Sciatic nerve (tissue), 2 donors: Measurements from ENCODE around the gene ANKS1B. TPM values are rescaled to one million over a fixed set of nuclear protein-coding genes. Genes with fewer than 3 reads are reported as not detected.
"Not testable (repeated sequence)": the region's sequence is repeated elsewhere in the genome, so short reads cannot be mapped to it uniquely, and the experiment has no call there.

Source experiments
- ATAC-seq: fragments of 200-7000 bp; cut with Tn5 transposase; one replicate; pipeline ENCODE4 v1.9.1; 2020; ENCODE audit warnings: mild to moderate bottlenecking, moderate library complexity
- DNase-seq: peaks from one replicate; pipeline ENCODE4 v3.0.0-alpha.2; 2020; ENCODE audit warnings: low spot score
- intact Hi-C: fragments of 100-400 bp; cut with DNase I; formaldehyde crosslinking; loops from one replicate; pipeline ENCODE4 v1.14.2; 2022
- total RNA-seq: library from RNA; stranded (reverse); fragmentation: NEBNext Ultra II Directional; extraction: Animal tissue kit (Norgen Biotek cat#: 25700); gene quantifications from one replicate; pipeline ENCODE4 v1.2.1, GENCODE V29; 2021
- donor health status: DM: no; HTN: no; CAD: no.
- donor health status: DM: no; HTN: no; CAD: no.

ANKS1B gene
- total RNA-seq, 1 donor from 2014 or later, result 20.8 TPM

GRCh38 chr12:98869886-98870503, 1114.7 kb downstream of the ANKS1B start:
- DNase-seq, result no peak
- ATAC-seq, result no peak
- intact Hi-C loops, result loop anchor here (10.0 kb wide), 1 partner anchor 695 kb away; no protein-coding TSS in a partner anchor

- intact Hi-C loops, result loop anchor here (10.0 kb wide), 1 partner anchor 694 kb away; no protein-coding TSS in a partner anchor
- no peak for DNase-seq
- ATAC-seq, result no peak
Observed at GRCh38 chr12:98868538-98868937, 1116.2 kb downstream of the ANKS1B start.

- intact Hi-C loops, result loop anchor here (10.0 kb wide), 1 partner anchor 693 kb away; no protein-coding TSS in a partner anchor
- DNase-seq (no peak), ATAC-seq (no peak)
Observed at GRCh38 chr12:98868076-98868475, 1116.7 kb downstream of the ANKS1B start.

GRCh38 chr12:98864363-98864762, 1120.4 kb downstream of the ANKS1B start:
- ATAC-seq (no peak), DNase-seq (no peak)
- intact Hi-C loops, result loop anchor here (10.0 kb wide), 1 partner anchor 690 kb away; no protein-coding TSS in a partner anchor

GRCh38 chr12:98863167-98863566, 1121.6 kb downstream of the ANKS1B start:
- DNase-seq (no peak), ATAC-seq (no peak)
- intact Hi-C loops, result loop anchor here (10.0 kb wide), 1 partner anchor 688 kb away; no protein-coding TSS in a partner anchor

- DNase-seq, result no peak
- no peak for ATAC-seq
- intact Hi-C loops, result loop anchor here (10.0 kb wide), 1 partner anchor 686 kb away; no protein-coding TSS in a partner anchor
Observed at GRCh38 chr12:98861251-98861650, 1123.5 kb downstream of the ANKS1B start.

GRCh38 chr12:98856897-98857540, 1127.7 kb downstream of the ANKS1B start:
- DNase-seq (no peak), ATAC-seq (no peak)
- intact Hi-C loops, result no loop called here

- ATAC-seq, result no peak
- DNase-seq, result no peak
- intact Hi-C loops, result no loop called here
Observed at GRCh38 chr12:98852181-98852580, 1132.6 kb downstream of the ANKS1B start.

GRCh38 chr12:98847242-98847641, 1137.5 kb downstream of the ANKS1B start:
- ATAC-seq, result no peak
- no peak for DNase-seq
- intact Hi-C loops, result no loop called here

- ATAC-seq, result no peak
- DNase-seq, result no peak
- intact Hi-C loops, result no loop called here
Observed at GRCh38 chr12:98845957-98846356, 1138.8 kb downstream of the ANKS1B start.

GRCh38 chr12:98840325-98840724, 1144.4 kb downstream of the ANKS1B start:
- intact Hi-C loops, result no loop called here
- ATAC-seq, result no peak
- no peak for DNase-seq

GRCh38 chr12:98838231-98838647, 1146.5 kb downstream of the ANKS1B start:
- ATAC-seq, result no peak
- intact Hi-C loops, result no loop called here
- no peak for DNase-seq

GRCh38 chr12:98837134-98837752, 1147.5 kb downstream of the ANKS1B start:
- DNase-seq, result not testable (repeated sequence)

GRCh38 chr12:98830657-98831056, 1154.1 kb downstream of the ANKS1B start:
- DNase-seq, result no peak
- no peak for ATAC-seq
- intact Hi-C loops, result no loop called here

More at GRCh38 chr12:98837134-98837752, 1147.5 kb downstream of the ANKS1B start:
- intact Hi-C loops, ATAC-seq: not testable (repeated sequence)

GRCh38 chr12:98828802-98829600, 1155.7 kb downstream of the ANKS1B start:
- ATAC-seq (no peak), DNase-seq (no peak)
- intact Hi-C loops, result no loop called here

- intact Hi-C loops, result no loop called here
- no peak for DNase-seq
- no peak for ATAC-seq
Observed at GRCh38 chr12:98823012-98823411, 1161.7 kb downstream of the ANKS1B start.

- peak; percentile 67 for ATAC-seq
- DNase-seq, result no peak
- intact Hi-C loops, result loop anchor here (1.0 kb wide), 1 partner anchor 22 kb away; no protein-coding TSS in a partner anchor
Observed at GRCh38 chr12:98821866-98822265, 1162.9 kb downstream of the ANKS1B start.

GRCh38 chr12:98821232-98821631, 1163.5 kb downstream of the ANKS1B start:
- intact Hi-C loops, result loop anchor here (1.0 kb wide), 1 partner anchor 23 kb away; no protein-coding TSS in a partner anchor
- no peak for DNase-seq
- peak; percentile 20 for ATAC-seq

GRCh38 chr12:98819821-98820404, 1164.8 kb downstream of the ANKS1B start:
- no peak for DNase-seq
- no peak for ATAC-seq
- intact Hi-C loops, result no loop called here
